OCI-LY7 (cell line): ENCODE data around the gene UMPS. TPM values are rescaled to one million over a fixed set of nuclear protein-coding genes. Genes with fewer than 3 reads are reported as not detected.
A peak's percentile ranks its signal among the peaks of the same experiment; 100 is the strongest.

ENCODE experiments used
- BruUV-seq: library from RNA; stranded (reverse); fragments of 400-500 nt; replicated peaks from 2 replicates; lab custom pipeline; 2021; lab: Mats Ljungman, UMichigan
- CTCF ChIA-PET: fragments of 300-600 bp; sonication (Branson Sonifier 250); formaldehyde crosslinking; loops from one replicate; lab custom pipeline; 2022; ENCODE audit warnings: antibody characterized with exemption; ENCODE audit not compliant: unreplicated experiment; lab: Charles Lee
- POLR2A ChIA-PET: fragments of 300-600 bp; sonication (Branson Sonifier 250); formaldehyde crosslinking; loops from one replicate; lab custom pipeline; 2022; ENCODE audit warnings: antibody characterized with exemption; lab: Charles Lee
- DNase-seq: peaks from one replicate; pipeline ENCODE4 v3.0.0-alpha.2; 2015; ENCODE audit warnings: low spot score
- H2AFZ ChIP-seq: fragments of 200-600 bp; sonication (generic), shearing (Covaris generic); 2 replicates; pipeline ENCODE4 v1.6.1; 2014; ENCODE audit warnings: mild to moderate bottlenecking, antibody characterized with exemption, low read length, moderate library complexity
- H3K27ac ChIP-seq: fragments of 200-600 bp; sonication (generic); 2 replicates; pipeline ENCODE4 v1.5.1; 2014; ENCODE audit warnings: mixed run types, low read depth, mild to moderate bottlenecking, moderate library complexity, low read length, inconsistent platforms; ENCODE audit not compliant: poor library complexity, severe bottlenecking
- H3K36me3 ChIP-seq: fragments of 200-600 bp; sonication (generic); 2 replicates; pipeline ENCODE4 v1.6.1; 2014; ENCODE audit warnings: mild to moderate bottlenecking, antibody characterized with exemption, low read length, moderate library complexity, mixed read lengths; ENCODE audit not compliant: insufficient read depth
- H3K4me1 ChIP-seq: fragments of 200-600 bp; sonication (generic); 2 replicates; pipeline ENCODE4 v1.5.1; 2014; ENCODE audit warnings: mild to moderate bottlenecking, low read length; ENCODE audit not compliant: insufficient read depth, poor library complexity, severe bottlenecking
- H3K4me2 ChIP-seq: fragments of 200-600 bp; sonication (generic); 2 replicates; pipeline ENCODE4 v1.6.1; 2014; ENCODE audit warnings: mild to moderate bottlenecking, low read length
- H3K4me3 ChIP-seq: fragments of 200-600 bp; sonication (generic); 2 replicates; pipeline ENCODE4 v1.5.1; 2014; ENCODE audit warnings: mild to moderate bottlenecking, low read depth, low read length; ENCODE audit not compliant: poor library complexity, severe bottlenecking
- H3K79me2 ChIP-seq: fragments of 200-600 bp; sonication (generic); 2 replicates; pipeline ENCODE4 v1.6.1; 2016; ENCODE audit warnings: low read depth, mild to moderate bottlenecking, low read length, moderate library complexity, mixed read lengths; ENCODE audit not compliant: insufficient read depth
- H3K9me2 ChIP-seq: fragments of 200-600 bp; sonication (generic); 2 replicates; pipeline ENCODE4 v1.6.1; 2016; ENCODE audit warnings: mild to moderate bottlenecking, low read length, mixed read lengths; ENCODE audit not compliant: insufficient read depth
- H3K9me3 ChIP-seq: fragments of 200-600 bp; sonication (generic); 2 replicates; pipeline ENCODE4 v1.6.1; 2014; ENCODE audit warnings: mild to moderate bottlenecking, mixed run types, low read length, mixed read lengths
- H4K20me1 ChIP-seq: fragments of 200-600 bp; sonication (generic); 2 replicates; pipeline ENCODE4 v1.6.1; 2014; ENCODE audit warnings: mild to moderate bottlenecking, antibody characterized with exemption, low read length, moderate library complexity, mixed read lengths; ENCODE audit not compliant: insufficient read depth
- CTCF ChIP-seq: fragments of 200-600 bp; sonication (generic); conservative IDR thresholded peaks from 2 replicates; pipeline ENCODE4 v1.5.1; 2014; ENCODE audit warnings: mild to moderate bottlenecking, antibody characterized with exemption, low read length, moderate library complexity, mixed read lengths
- EZH2phosphoT487 ChIP-seq: fragments of 200-600 bp; sonication (generic); IDR thresholded peaks from 2 replicates; pipeline ENCODE4 v1.6.1; 2018; ENCODE audit warnings: low read depth, borderline replicate concordance, mild to moderate bottlenecking, mixed run types, antibody characterized with exemption, low read length, moderate library complexity, mixed read lengths
- intact Hi-C: fragments of 100-400 bp; cut with micrococcal nuclease; formaldehyde crosslinking; loops from one replicate; pipeline ENCODE4 v1.10.0; 2022; ENCODE audit not compliant: unreplicated experiment
- total RNA-seq, 2 experiments: library from RNA; depleted of rRNA in 1 of 2; stranded (reverse); fragments of >200 nt in 1 of 2; shearing (Covaris generic) in 1 of 2; gene quantifications; 2 replicates each; pipeline ENCODE4 v1.2.3, GENCODE V29; 2014 to 2022

UMPS gene
- total RNA-seq, 2 experiments from 2014 or later, result 24.8 to 62.7 TPM

DNA sequence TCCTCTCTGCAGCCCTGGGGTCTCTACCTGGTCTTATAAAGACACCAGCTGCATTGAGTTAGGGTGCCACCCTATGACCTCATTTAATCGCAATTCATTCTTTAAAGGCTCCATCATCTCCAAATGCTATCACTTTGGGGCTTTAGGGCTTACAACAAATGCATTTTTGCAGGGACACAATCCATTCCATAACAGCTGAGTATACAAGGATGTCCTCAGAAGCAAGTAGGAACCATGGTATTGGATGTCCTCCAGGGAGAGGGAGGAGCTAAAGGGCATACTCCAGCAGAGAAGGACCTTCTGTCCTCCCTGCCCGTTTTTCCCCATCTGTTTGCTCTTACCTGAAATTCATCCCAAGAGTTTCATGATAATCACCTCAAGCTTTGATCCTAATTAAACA lies 30.3 kb downstream of the UMPS start:
- POLR2A ChIA-PET, result interaction anchor here (0.6 to 0.8 kb wide), 4 partner anchors 9 to 372 kb away, joined by 3 to 5 read pairs (median 3); no protein-coding TSS in a partner anchor
- Histone ChIP-seq H3K4me2 (no peak overlapping the region), H3K27ac (no peak overlapping the region), H4K20me1 (no peaks in the 10 kb centered on the region), H3K4me3 (no peak overlapping the region), H3K79me2 (no peaks in the 10 kb centered on the region), H3K9me3 (no peaks in the 10 kb centered on the region), H2AFZ (no peak overlapping the region), H3K36me3 (no peaks in the 10 kb centered on the region), H3K9me2 (no peaks in the 10 kb centered on the region), H3K4me1 (no peaks in the 10 kb centered on the region)
- CTCF ChIA-PET, result no interaction called here
- intact Hi-C loops, result loop anchor here (2.0 to 10.0 kb wide), 3 partner anchors 140 to 824 kb away; no protein-coding TSS in a partner anchor
- TF ChIP-seq EZH2phosphoT487 (no peak), CTCF (no peak)
- BruUV-seq, result no TSS peak
- no peak for DNase-seq

GRCh38 chr3:124761250-124761796 lies 31.1 kb downstream of the UMPS start:
- Histone ChIP-seq H3K4me2 (peak overlapping the region; percentile 46; the same call in 1 of the 2 replicates), H4K20me1 (no peaks in the 10 kb centered on the region), H3K4me1 (no peaks in the 10 kb centered on the region), H2AFZ (peak overlapping the region; percentile 61; the same call in 1 of the 2 replicates), H3K4me3 (no peak overlapping the region), H3K9me3 (no peaks in the 10 kb centered on the region), H3K27ac (no peak overlapping the region), H3K79me2 (no peaks in the 10 kb centered on the region), H3K9me2 (no peaks in the 10 kb centered on the region), H3K36me3 (no peaks in the 10 kb centered on the region)
- BruUV-seq, result no TSS peak
- peak; percentile 65 for DNase-seq
- TF ChIP-seq EZH2phosphoT487 (no peak), CTCF (peak; percentile 94)
- intact Hi-C loops, result loop anchor here (2.0 to 10.0 kb wide), 3 partner anchors 139 to 823 kb away; no protein-coding TSS in a partner anchor
- ChIA-PET POLR2A (interaction anchor here (0.6 to 0.8 kb wide), 4 partner anchors 9 to 372 kb away, joined by 3 read pairs; no protein-coding TSS in a partner anchor), CTCF (no interaction called here)
